ENCODE data around the gene SGPP1.
"Not testable (repeated sequence)": the region's sequence is repeated elsewhere in the genome, so short reads cannot be mapped to it uniquely, and the experiment has no call there.

Gene SGPP1, protein sequence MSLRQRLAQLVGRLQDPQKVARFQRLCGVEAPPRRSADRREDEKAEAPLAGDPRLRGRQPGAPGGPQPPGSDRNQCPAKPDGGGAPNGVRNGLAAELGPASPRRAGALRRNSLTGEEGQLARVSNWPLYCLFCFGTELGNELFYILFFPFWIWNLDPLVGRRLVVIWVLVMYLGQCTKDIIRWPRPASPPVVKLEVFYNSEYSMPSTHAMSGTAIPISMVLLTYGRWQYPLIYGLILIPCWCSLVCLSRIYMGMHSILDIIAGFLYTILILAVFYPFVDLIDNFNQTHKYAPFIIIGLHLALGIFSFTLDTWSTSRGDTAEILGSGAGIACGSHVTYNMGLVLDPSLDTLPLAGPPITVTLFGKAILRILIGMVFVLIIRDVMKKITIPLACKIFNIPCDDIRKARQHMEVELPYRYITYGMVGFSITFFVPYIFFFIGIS

GRCh38 chr14:63727736-63728728, at the start of gene SGPP1:
SGPP1 (minus strand) TSS chr14:63728065; CDS start chr14:63727944, 121 bp downstream.
- DNase-seq, result peak; percentile 77

- peak; percentile 67 for DNase-seq
Measured at GRCh38 chr14:63777024-63777423, 49.2 kb upstream of the SGPP1 start.

DNA sequence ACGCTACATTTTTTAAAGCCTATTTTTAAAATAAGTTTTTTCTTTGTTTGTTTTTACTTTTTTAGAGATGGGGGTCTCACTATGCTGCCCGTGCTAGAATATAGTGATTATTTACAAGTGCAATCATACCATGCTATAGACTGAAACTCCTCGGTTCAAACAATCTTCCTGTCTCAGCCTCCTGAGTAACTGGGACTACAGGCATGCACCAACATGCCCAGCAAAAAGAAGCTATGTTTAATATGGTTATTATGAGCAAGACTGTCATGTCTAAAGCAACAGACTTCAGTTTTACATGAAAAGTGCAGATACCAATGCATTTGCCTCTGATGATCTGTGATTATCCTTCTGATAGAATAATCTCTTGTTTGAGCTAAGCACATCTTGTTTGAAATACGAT, 45.6 kb upstream of the SGPP1 start:
- no peak for DNase-seq

DNA sequence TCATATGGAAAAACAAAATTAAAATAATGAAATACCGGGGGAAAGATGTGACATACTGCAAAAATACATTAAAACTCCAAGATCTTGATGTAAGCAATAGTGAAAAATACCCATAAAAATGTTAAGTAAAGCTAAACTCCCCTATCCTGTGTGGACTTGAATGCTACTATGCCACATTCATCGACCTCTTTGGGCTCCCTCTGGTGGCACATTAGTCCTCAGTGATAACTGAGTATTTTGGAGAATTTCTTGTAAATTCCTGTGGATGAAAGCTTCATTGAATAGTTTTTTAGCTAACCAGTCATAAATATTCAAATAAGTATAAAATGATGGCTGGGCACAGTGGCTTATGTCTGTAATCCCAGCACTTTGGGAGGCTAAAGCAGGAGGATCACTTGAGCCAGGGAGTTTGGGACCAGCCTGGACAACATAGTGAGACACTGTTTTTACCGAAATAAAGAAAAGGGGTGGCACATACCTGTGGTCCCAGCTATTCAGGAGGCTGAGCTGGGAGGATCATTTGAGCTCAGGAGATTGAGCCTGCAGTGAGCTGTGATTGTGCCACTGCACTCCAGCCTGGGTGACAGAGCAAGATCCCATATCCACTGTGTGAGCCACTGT, 42.4 kb upstream of the SGPP1 start:
- peak; percentile 57 for DNase-seq

DNA sequence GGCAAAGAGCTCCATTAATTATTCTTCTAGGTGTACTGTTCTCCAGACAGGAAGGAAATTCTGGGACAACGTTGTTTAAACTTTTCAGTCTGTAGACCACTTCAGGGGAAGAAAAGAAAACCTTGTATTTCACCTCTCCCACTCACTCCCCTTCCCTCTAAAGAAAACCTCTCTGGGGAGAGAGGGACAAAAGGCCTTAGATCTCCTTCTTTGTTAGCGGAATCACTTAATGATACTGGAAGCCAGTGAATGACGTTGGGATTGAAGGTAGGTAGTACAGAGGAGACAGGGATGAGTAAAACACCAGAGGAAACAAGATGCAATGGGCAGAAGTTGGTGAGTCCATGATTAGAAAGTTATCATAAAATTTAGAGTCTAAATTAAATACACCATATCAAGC, 38.7 kb upstream of the SGPP1 start:
- no peak for DNase-seq

DNA sequence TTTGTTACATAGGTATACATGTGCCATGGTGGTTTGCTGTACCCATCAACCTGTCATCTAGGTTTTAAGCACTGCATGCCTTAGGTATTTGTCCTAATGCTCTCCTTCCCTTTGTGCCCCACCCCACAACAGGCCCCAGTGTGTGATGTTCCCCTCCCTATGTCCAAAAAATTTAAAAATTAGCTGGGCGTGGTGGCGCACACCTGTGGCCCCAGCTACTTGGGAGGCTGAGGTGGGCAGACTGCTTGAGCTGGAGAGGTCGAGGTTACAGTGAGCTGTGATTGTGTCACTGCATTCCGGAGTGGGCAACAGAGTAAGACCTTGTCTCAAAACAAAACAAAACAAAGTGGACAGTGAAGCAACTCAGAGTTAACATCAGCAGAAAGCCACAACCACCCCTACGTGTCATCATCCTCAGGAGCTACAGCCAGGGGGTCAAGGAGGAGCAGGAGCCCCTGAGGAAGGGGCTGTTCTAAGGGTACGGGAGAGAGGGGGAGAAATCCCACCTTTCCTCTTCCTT, 36.8 kb upstream of the SGPP1 start:
- DNase-seq, result no peak

GRCh38 chr14:63764103-63764502, 36.2 kb upstream of the SGPP1 start:
- no peak for DNase-seq

DNA sequence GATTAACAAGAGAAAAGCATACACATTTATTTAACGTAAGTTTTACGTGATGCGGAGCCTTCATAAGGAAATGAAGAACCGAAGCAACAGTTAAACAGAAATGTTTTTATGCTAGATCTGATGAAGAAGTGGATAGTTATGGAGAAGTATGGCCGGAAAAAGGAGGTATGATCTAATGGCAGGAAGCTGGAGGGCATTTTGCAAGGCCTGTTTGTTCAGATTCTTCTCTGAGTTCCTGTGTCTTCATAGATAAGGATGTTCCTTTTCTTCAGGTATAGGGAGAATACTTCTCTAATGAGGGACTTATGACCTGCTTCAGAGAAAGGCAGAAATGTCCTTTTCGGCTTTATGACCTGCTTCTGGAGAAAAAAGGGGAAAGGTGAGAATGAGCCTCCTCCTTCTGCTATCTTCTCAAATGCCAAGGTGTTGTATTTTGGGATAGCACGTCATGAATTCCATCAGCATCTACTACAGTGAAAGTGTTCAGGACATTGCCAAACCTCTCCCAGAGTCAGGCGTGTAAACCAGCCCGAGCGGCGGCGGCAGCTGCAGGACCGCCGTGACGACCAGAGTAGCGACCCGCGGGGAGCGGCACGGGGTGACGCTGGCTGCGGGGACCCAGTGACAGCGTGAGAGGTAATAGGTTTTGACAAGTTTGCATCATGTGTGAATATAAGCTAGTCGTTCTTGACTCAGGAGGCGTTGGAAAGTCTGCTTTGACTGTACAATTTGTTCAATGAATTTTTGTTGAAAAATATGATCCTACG, 33.7 kb upstream of the SGPP1 start:
- no peak for DNase-seq

- no peak for DNase-seq
Measured at GRCh38 chr14:63760014-63760413, 32.1 kb upstream of the SGPP1 start.

DNA sequence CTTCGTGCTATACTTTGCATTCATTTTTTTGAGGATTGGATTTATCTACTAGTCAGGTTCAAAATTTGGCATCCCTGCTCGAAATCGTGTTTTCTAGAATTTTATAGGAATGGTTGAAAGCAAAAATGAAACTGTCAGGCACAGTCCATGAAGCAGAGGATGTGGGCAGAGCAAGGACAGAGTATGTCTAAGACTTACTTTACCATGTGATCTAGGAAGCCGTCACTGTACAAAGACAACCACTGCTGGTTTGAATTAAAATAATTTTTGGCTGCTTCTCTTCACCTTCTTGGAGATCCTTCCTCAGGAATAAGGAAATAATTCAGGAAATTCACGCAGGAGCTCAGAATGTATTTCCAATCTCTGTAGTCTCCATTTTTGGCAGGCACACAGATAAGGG, 31.6 kb upstream of the SGPP1 start:
- peak; percentile 31 for DNase-seq

DNA sequence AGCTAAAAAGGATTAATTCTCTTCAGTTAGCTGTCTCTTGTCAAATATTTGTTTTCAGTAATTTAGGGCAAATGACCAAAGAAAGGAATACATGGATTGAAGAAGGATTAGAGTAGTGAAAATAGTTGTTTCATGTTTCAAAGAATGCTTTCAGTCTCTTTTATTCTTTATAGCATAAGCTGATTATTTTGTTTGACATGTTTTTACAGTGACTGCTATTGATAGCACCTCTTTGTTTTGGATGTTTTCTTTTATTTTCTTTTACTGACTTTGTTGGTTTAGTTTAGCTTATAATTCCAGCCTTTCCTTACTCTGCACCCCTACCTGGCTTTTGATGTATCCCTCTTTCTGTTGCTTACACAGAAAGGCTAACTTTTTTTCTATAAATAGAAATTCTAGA, 29.3 kb upstream of the SGPP1 start:
- no peak for DNase-seq

GRCh38 chr14:63752449-63753169, 24.7 kb upstream of the SGPP1 start:
- peak; percentile 83 for DNase-seq

- DNase-seq, result not testable (repeated sequence)
Measured at GRCh38 chr14:63751076-63751475, 23.2 kb upstream of the SGPP1 start.

- DNase-seq, result no peak
Measured at GRCh38 chr14:63747846-63748245, 20.0 kb upstream of the SGPP1 start.

GRCh38 chr14:63745858-63746425, 18.1 kb upstream of the SGPP1 start:
- no peak for DNase-seq

GRCh38 chr14:63745272-63745671, 17.4 kb upstream of the SGPP1 start:
- DNase-seq, result no peak

DNA sequence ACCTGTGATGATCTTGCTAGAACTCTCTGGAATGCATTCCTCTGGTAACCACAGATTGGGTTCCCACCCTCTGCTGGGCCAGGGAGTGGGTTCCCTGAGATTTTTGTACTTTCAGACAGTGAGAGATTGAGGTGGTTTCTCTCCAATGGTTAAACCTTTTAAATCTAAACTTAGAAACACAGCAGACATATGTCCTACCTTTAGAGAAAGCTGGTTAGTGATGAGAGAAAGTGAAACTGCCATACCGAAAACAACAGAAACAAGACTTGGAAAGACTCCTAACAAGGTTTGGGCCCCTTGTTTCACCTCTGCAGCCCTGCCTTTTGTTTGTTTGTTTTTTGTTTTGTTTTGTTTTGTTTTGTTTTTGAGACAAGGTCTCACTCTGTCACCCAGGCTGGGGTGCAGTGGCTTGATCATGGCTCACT, 9.7 kb upstream of the SGPP1 start:
- DNase-seq, result no peak

DNA sequence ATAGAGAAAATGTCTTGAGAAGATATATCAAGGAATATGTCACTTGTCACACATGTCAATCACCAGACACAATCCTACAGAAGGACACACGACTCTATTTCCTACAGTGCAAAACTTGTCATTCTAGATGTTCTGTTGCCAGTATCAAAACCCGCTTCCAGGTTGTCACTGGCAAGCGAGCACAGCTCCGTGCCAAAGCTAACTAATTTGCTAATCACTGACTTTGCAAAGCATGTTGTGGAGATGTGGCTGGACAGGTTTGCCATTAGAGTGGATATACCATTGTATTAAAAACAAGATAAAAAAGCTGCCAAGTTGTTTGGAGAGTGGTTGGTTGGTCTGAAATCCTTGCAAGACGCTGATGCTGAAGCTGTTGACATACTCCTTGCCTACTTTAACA, 7.9 kb upstream of the SGPP1 start:
- DNase-seq, result no peak

- no peak for DNase-seq
Measured at GRCh38 chr14:63730659-63731058, 2.8 kb upstream of the SGPP1 start.

DNA sequence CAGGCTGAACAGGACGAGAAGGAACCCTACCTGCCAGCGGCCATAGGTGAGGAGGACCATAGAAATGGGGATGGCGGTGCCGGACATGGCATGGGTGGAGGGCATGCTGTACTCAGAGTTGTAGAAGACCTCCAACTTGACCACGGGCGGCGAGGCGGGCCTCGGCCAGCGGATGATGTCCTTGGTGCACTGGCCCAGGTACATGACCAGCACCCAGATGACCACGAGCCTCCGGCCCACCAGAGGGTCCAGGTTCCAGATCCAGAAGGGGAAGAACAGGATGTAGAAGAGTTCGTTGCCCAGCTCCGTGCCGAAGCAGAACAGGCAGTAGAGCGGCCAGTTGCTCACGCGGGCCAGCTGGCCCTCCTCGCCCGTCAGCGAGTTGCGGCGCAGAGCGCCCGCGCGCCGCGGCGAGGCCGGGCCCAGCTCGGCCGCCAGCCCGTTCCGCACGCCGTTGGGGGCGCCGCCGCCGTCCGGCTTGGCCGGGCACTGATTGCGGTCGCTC, 582 bp downstream of the SGPP1 start:
- DNase-seq, result peak; percentile 56

DNA sequence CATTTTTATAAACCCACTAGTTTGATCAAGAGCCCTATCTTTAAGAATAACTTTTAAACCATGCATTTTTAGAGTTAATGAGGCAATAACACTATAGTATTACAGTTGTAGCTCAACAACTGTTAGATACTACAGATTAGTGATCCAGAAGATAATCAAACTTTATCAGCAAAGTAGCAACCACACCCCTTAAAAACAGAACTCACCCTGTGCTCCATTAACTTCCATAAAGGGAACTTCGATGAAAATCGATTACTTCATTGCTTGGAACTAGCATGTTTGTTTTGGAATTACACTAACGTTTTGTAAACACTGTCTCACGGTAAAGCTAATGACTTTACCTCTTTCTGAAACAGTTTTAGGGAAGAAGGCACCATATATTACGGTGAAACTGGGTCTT, 1.4 kb downstream of the SGPP1 start:
- no peak for DNase-seq

Measured in EL (cell line).